ENCODE measurements around the gene PAPPA2. TPM values are rescaled to one million over a fixed set of nuclear protein-coding genes. Genes with fewer than 3 reads are reported as not detected.

PAPPA2 gene
- total and polyA plus RNA-seq, 2 donors (not counting 1 experiment from before 2014, with no cell fraction given) = not detected

DNA sequence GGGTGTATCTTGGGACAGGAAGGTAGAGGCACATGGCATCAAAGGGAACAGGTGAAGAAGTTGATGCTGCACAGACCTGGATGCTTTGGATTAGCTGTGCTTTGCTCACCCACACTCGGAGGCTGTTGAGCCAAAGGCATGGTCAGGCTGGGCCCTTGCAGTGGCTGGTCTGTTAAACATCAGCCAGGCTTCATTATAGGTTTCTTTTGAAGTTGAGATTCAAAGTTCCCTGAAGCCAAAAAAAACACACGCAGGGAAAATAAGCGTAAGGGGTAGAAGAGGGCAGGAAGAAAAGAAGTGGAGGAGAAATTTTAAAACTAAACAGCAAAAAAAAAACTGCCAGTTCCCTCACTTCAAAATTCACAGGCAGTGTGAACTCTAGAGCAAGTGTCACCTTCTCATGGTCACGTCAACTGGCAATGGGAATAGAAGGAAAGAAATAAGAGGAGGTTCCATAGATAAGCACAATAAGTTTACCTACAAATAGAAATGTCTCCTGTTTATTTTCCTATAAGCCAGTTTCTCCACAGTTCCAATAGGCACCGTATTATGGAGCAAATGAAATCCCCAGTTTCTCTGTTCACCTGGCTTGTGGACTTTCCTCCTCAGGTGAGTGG, 139.5 kb downstream of the PAPPA2 start:
- no peak for ATAC-seq (ENCODE audit: low read depth)
- ChIA-PET CTCF (no interaction called here), POLR2A (no interaction called here)
- no peaks in the 10 kb centered on the region for H3K9me3 ChIP-seq (ENCODE audit: control extremely low read depth in 1 of 3, control insufficient read depth in 2 of 3, insufficient read depth in 1 of 3, low read length in 2 of 3)
- no peaks in the 10 kb centered on the region for H3K9me3 Mint-ChIP-seq (ENCODE audit: insufficient read depth)
- WGBS (ENCODE audit: insufficient coverage) = 43% methylated on average over 1 of the region's 5 CpGs
- H3K4me3 Mint-ChIP-seq = no peak overlapping the region
- no peak for DNase-seq
- H3K79me2 ChIP-seq (ENCODE audit: control insufficient read depth, insufficient read depth, low read length) = no peaks in the 10 kb centered on the region
- no peak overlapping the region for H3K27ac Mint-ChIP-seq
- H2AFZ ChIP-seq (ENCODE audit: insufficient read depth, low read depth, low read length, poor library complexity, severe bottlenecking) = no peak overlapping the region
- no peak overlapping the region for H3K9ac ChIP-seq (ENCODE audit: low read length)
- no peaks in the 10 kb centered on the region for H4K20me1 ChIP-seq (ENCODE audit: control insufficient read depth, insufficient read depth, low read length, poor library complexity, severe bottlenecking)
- H3K27ac ChIP-seq (ENCODE audit: low read length in 2 of 2) = no peak overlapping the region
- intact Hi-C loops (cut with micrococcal nuclease) = no loop called here
- no peak overlapping the region for H3K4me3 ChIP-seq (ENCODE audit: control extremely low read depth in 1 of 5, extremely low read depth in 1 of 5, insufficient read depth in 1 of 5, low read depth in 2 of 5, low read length in 4 of 5)
- H3K4me1 ChIP-seq (ENCODE audit: control insufficient read depth in 2 of 2, insufficient read depth in 2 of 2, low read length in 2 of 2) = no peaks in the 10 kb centered on the region
- no peaks in the 10 kb centered on the region for H3K27me3 ChIP-seq (replicated peaks in 1 of 4; ENCODE audit: control extremely low read depth in 1 of 4, control insufficient read depth in 3 of 4, insufficient read depth in 4 of 4, low read length in 3 of 4)
- H3K4me2 ChIP-seq (replicated peaks; ENCODE audit: low read depth, low read length, poor library complexity, severe bottlenecking) = no peak overlapping the region
- TF ChIP-seq, protein P1, sequence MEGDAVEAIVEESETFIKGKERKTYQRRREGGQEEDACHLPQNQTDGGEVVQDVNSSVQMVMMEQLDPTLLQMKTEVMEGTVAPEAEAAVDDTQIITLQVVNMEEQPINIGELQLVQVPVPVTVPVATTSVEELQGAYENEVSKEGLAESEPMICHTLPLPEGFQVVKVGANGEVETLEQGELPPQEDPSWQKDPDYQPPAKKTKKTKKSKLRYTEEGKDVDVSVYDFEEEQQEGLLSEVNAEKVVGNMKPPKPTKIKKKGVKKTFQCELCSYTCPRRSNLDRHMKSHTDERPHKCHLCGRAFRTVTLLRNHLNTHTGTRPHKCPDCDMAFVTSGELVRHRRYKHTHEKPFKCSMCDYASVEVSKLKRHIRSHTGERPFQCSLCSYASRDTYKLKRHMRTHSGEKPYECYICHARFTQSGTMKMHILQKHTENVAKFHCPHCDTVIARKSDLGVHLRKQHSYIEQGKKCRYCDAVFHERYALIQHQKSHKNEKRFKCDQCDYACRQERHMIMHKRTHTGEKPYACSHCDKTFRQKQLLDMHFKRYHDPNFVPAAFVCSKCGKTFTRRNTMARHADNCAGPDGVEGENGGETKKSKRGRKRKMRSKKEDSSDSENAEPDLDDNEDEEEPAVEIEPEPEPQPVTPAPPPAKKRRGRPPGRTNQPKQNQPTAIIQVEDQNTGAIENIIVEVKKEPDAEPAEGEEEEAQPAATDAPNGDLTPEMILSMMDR (IDR thresholded peaks at IDR 0.05) = no peak
- no peak for TF ChIP-seq EZH2 (IDR thresholded peaks at IDR 0.05; ENCODE audit: borderline replicate concordance, insufficient read depth, low read depth, low read length, poor library complexity, severe bottlenecking)
- H3K27me3 Mint-ChIP-seq = no peaks in the 10 kb centered on the region
- H3K4me1 Mint-ChIP-seq = no peaks in the 10 kb centered on the region
- H3K36me3 ChIP-seq (replicated peaks in 1 of 2; ENCODE audit: control extremely low read depth in 1 of 2, control insufficient read depth in 1 of 2, extremely low read depth in 1 of 2, insufficient read depth in 2 of 2, low read length in 1 of 2) = no peaks in the 10 kb centered on the region

DNA sequence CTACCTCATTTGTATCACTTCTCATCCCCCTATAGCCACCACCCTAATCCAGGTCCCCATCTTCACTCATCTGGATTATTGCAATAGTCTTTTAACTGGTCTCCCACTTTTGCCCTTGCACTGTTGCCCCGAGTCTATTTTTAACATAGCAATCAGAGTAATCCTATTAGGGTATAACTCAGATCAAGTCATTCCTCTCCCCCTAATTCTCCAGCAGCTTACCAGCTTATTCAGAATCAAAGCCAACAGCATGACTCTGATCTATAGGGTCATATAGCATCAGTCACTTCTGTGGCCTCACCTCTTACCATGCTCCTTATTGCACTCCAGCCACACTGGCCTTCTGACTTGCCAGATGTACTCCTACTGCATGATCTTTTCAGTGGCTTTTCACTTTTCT, 140.7 kb downstream of the PAPPA2 start:
- CTCF ChIA-PET = no interaction called here
- POLR2A ChIA-PET = no interaction called here
- Histone ChIP-seq H3K4me1 (ENCODE audit: control insufficient read depth in 2 of 2, insufficient read depth in 2 of 2, low read length in 2 of 2) (no peaks in the 10 kb centered on the region), H3K9ac (ENCODE audit: low read length) (no peak overlapping the region), H3K36me3 (replicated peaks in 1 of 2; ENCODE audit: control extremely low read depth in 1 of 2, control insufficient read depth in 1 of 2, extremely low read depth in 1 of 2, insufficient read depth in 2 of 2, low read length in 1 of 2) (no peaks in the 10 kb centered on the region), H3K79me2 (ENCODE audit: control insufficient read depth, insufficient read depth, low read length) (no peaks in the 10 kb centered on the region), H3K27me3 (replicated peaks in 1 of 4; ENCODE audit: control extremely low read depth in 1 of 4, control insufficient read depth in 3 of 4, insufficient read depth in 4 of 4, low read length in 3 of 4) (no peaks in the 10 kb centered on the region), H3K9me3 (ENCODE audit: control extremely low read depth in 1 of 3, control insufficient read depth in 2 of 3, insufficient read depth in 1 of 3, low read length in 2 of 3) (no peaks in the 10 kb centered on the region), H3K4me2 (replicated peaks; ENCODE audit: low read depth, low read length, poor library complexity, severe bottlenecking) (no peak overlapping the region), H3K4me3 (ENCODE audit: control extremely low read depth in 1 of 5, extremely low read depth in 1 of 5, insufficient read depth in 1 of 5, low read depth in 2 of 5, low read length in 4 of 5) (no peak overlapping the region), H3K27ac (ENCODE audit: low read length in 2 of 2) (no peak overlapping the region), H2AFZ (ENCODE audit: insufficient read depth, low read depth, low read length, poor library complexity, severe bottlenecking) (no peak overlapping the region), H4K20me1 (ENCODE audit: control insufficient read depth, insufficient read depth, low read length, poor library complexity, severe bottlenecking) (no peaks in the 10 kb centered on the region)
- TF ChIP-seq, protein P1 (IDR thresholded peaks at IDR 0.05) = no peak
- no peak for TF ChIP-seq EZH2 (IDR thresholded peaks at IDR 0.05; ENCODE audit: borderline replicate concordance, insufficient read depth, low read depth, low read length, poor library complexity, severe bottlenecking)
- no peak for ATAC-seq (ENCODE audit: low read depth)
- intact Hi-C loops (cut with micrococcal nuclease) = no loop called here
- DNase-seq = no peak
- Mint-ChIP-seq H3K4me3 (no peak overlapping the region), H3K9me3 (ENCODE audit: insufficient read depth) (no peaks in the 10 kb centered on the region), H3K4me1 (no peaks in the 10 kb centered on the region), H3K27ac (no peak overlapping the region), H3K27me3 (no peaks in the 10 kb centered on the region)
- 83% methylated on average over 1 of the region's 1 CpG for WGBS (ENCODE audit: insufficient coverage)

Data from B cell (primary cell).